H9 (cell line): ENCODE measurements around the gene CCDC178. TPM values are rescaled to one million over a fixed set of nuclear protein-coding genes. Genes with fewer than 3 reads are reported as not detected.

Experiments
- DNase-seq: peaks from one replicate; pipeline ENCODE4 v3.0.0-alpha.2; 2017
- H2AFZ ChIP-seq: one replicate; pipeline ENCODE4 v1.6.1; 2013; ENCODE audit warnings: mild to moderate bottlenecking, low read length, control low read depth, moderate library complexity
- H2AK5ac ChIP-seq: 2 replicates; pipeline ENCODE4 v1.6.1; 2013; ENCODE audit warnings: low read length, control low read depth, mixed read lengths; ENCODE audit not compliant: insufficient read length
- H2BK120ac ChIP-seq: one replicate; pipeline ENCODE4 v1.6.1; 2013; ENCODE audit warnings: low read depth, mild to moderate bottlenecking, low read length, control low read depth, inconsistent platforms; ENCODE audit not compliant: poor library complexity, severe bottlenecking
- H2BK12ac ChIP-seq: 2 replicates; pipeline ENCODE4 v1.6.1; 2013; ENCODE audit warnings: low read length, control low read depth, mixed read lengths, low read depth; ENCODE audit not compliant: insufficient read length
- H2BK15ac ChIP-seq: 2 replicates; pipeline ENCODE4 v1.6.1; 2013; ENCODE audit warnings: low read depth, low read length, control low read depth
- H2BK20ac ChIP-seq: one replicate; pipeline ENCODE4 v1.6.1; 2013; ENCODE audit warnings: low read depth, mild to moderate bottlenecking, low read length, control low read depth, inconsistent platforms; ENCODE audit not compliant: poor library complexity, severe bottlenecking
- H2BK5ac ChIP-seq: 2 replicates; pipeline ENCODE4 v1.6.1; 2013; ENCODE audit warnings: low read length, control low read depth, mixed read lengths; ENCODE audit not compliant: insufficient read length
- H3K14ac ChIP-seq: 2 replicates; pipeline ENCODE4 v1.6.1; 2013; ENCODE audit warnings: low read length, control low read depth; ENCODE audit not compliant: insufficient read depth
- H3K18ac ChIP-seq: 2 replicates; pipeline ENCODE4 v1.6.1; 2013; ENCODE audit warnings: low read depth, mild to moderate bottlenecking, mixed read lengths, low read length, control low read depth; ENCODE audit not compliant: insufficient read length
- H3K23ac ChIP-seq: 2 replicates; pipeline ENCODE4 v1.6.1; 2013; ENCODE audit warnings: low read length, control low read depth, mixed read lengths, low read depth; ENCODE audit not compliant: insufficient read length
- H3K23me2 ChIP-seq: 2 replicates; pipeline ENCODE4 v1.6.1; 2013; ENCODE audit warnings: low read depth, mild to moderate bottlenecking, mixed read lengths, low read length, control low read depth; ENCODE audit not compliant: insufficient read length, poor library complexity, severe bottlenecking
- H3K27ac ChIP-seq: 2 replicates; pipeline ENCODE4 v1.5.1; 2013; ENCODE audit warnings: low read length, control low read depth, mixed read lengths, low read depth; ENCODE audit not compliant: insufficient read length
- H3K27me3 ChIP-seq: 2 replicates; pipeline ENCODE4 v1.6.1; 2013; ENCODE audit warnings: low read length, control low read depth, inconsistent platforms; ENCODE audit not compliant: insufficient read depth
- H3K4ac ChIP-seq: 2 replicates; pipeline ENCODE4 v1.6.1; 2013; ENCODE audit warnings: low read depth, mild to moderate bottlenecking, control low read depth, inconsistent platforms, low read length, moderate library complexity
- H3K4me1 ChIP-seq: 2 replicates; pipeline ENCODE4 v1.6.1; 2013; ENCODE audit warnings: low read length, control low read depth, inconsistent platforms; ENCODE audit not compliant: insufficient read depth
- H3K4me2 ChIP-seq: 2 replicates; pipeline ENCODE4 v1.6.1; 2013; ENCODE audit warnings: low read length, control low read depth, mixed read lengths; ENCODE audit not compliant: insufficient read length, insufficient read depth
- H3K56ac ChIP-seq: 2 replicates; pipeline ENCODE4 v1.6.1; 2013; ENCODE audit warnings: low read depth, mild to moderate bottlenecking, mixed read lengths, low read length, control low read depth; ENCODE audit not compliant: insufficient read length
- H3K79me1 ChIP-seq: 2 replicates; pipeline ENCODE4 v1.6.1; 2013; ENCODE audit warnings: low read depth, mild to moderate bottlenecking, moderate library complexity, low read length, control low read depth, inconsistent platforms; ENCODE audit not compliant: insufficient read depth, poor library complexity, severe bottlenecking
- H3K79me2 ChIP-seq: 2 replicates; pipeline ENCODE4 v1.6.1; 2013; ENCODE audit warnings: low read length, control low read depth, inconsistent platforms; ENCODE audit not compliant: insufficient read depth
- H3K9ac ChIP-seq: 2 replicates; pipeline ENCODE4 v1.6.1; 2013; ENCODE audit warnings: low read length, control low read depth, mixed read lengths; ENCODE audit not compliant: insufficient read length; ENCODE audit errors: extremely low read depth
- H3K9me3 ChIP-seq: one replicate; pipeline ENCODE4 v1.6.1; 2013; ENCODE audit warnings: low read depth, low read length, inconsistent platforms; ENCODE audit not compliant: control insufficient read depth
- H3T11ph ChIP-seq: one replicate; pipeline ENCODE4 v1.6.1; 2013; ENCODE audit warnings: mild to moderate bottlenecking, low read length, control low read depth, inconsistent platforms
- H4K20me1 ChIP-seq: one replicate; pipeline ENCODE4 v1.6.1; 2013; ENCODE audit not compliant: control insufficient read depth, insufficient read length, insufficient read depth
- H4K5ac ChIP-seq: 2 replicates; pipeline ENCODE4 v1.6.1; 2013; ENCODE audit warnings: low read depth, mild to moderate bottlenecking, mixed read lengths, low read length, control low read depth; ENCODE audit not compliant: insufficient read length
- H4K8ac ChIP-seq: replicated peaks from 2 replicates; pipeline ENCODE4 v1.6.1; 2013; ENCODE audit warnings: low read length, control low read depth, mixed read lengths, low read depth; ENCODE audit not compliant: insufficient read length
- H4K91ac ChIP-seq: 2 replicates; pipeline ENCODE4 v1.6.1; 2013; ENCODE audit warnings: low read depth, mild to moderate bottlenecking, moderate library complexity, mixed read lengths, low read length, control low read depth; ENCODE audit not compliant: insufficient read length
- H3K27ac Mint-ChIP-seq, 3 experiments: 2 replicates in 2 of 3; 3 replicates in 1 of 3; pipeline ENCODE4 v1.8.0; 2020 to 2021; ENCODE audit warnings: mixed read lengths in 3 of 3, mild to moderate bottlenecking in 1 of 3, moderate library complexity in 1 of 3
- H3K27me3 Mint-ChIP-seq: 2 replicates; pipeline ENCODE4 v1.8.0; 2021; ENCODE audit warnings: low read depth, mild to moderate bottlenecking, moderate library complexity, mixed read lengths
- H3K36me3 Mint-ChIP-seq, 3 experiments: 2 replicates in 2 of 3; 3 replicates in 1 of 3; pipeline ENCODE4 v1.8.0; 2020 to 2021; ENCODE audit warnings: low read depth in 3 of 3, mixed read lengths in 3 of 3; ENCODE audit not compliant: insufficient read depth in 1 of 3
- H3K4me1 Mint-ChIP-seq, 2 experiments: 2 replicates each; pipeline ENCODE4 v1.8.0; 2020; ENCODE audit warnings: mixed read lengths in 2 of 2
- H3K4me3 Mint-ChIP-seq, 2 experiments: 2 replicates in 1 of 2; 3 replicates in 1 of 2; pipeline ENCODE4 v1.8.0; 2020 to 2021; ENCODE audit warnings: mild to moderate bottlenecking in 2 of 2, mixed read lengths in 2 of 2, moderate library complexity in 1 of 2
- H3K9me3 Mint-ChIP-seq, 2 experiments: 2 replicates in 1 of 2; 3 replicates in 1 of 2; pipeline ENCODE4 v1.8.0; 2020; ENCODE audit warnings: mild to moderate bottlenecking in 2 of 2, mixed read lengths in 2 of 2, moderate library complexity in 1 of 2
- WGBS: extraction: QIAGEN DNeasy Blood & Tissue Kit; methylation state at CpG from one replicate; pipeline ENCODE4 v1.1.7; 2013; ENCODE audit warnings: missing lambda C conversion rate, low lambda C conversion rate, mixed read lengths; ENCODE audit not compliant: insufficient read length; ENCODE audit errors: extremely low coverage; 5-methylcytosine and 5-hydroxymethylcytosine counted together
- total RNA-seq: library from RNA; stranded (reverse); gene quantifications from 2 replicates; pipeline ENCODE4 v1.2.1, GENCODE V29; 2021
- TF ChIP-seq, protein P1 (sequence below): fragments of 200-600 bp; sonication (generic); conservative IDR thresholded peaks from 3 replicates; pipeline ENCODE4 v1.8.0; 2021; ENCODE audit warnings: antibody characterized with exemption, mild to moderate bottlenecking

The CCDC178 gene
- total RNA-seq, 1 experiment from 2014 or later = not detected

DNA sequence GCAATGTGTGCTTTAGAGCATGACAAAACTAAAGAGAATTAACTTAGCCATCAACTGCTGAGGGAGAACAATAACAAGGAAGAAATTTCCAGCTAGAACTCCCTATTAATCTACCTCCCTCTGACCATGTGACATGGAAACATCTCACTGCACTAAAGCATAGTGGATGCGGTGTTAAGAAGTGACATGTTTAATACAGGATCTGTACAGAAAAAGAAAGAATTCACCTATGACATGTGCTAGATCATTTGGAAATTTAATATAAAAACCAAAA lies 465.4 kb downstream of the CCDC178 start:
- Histone ChIP-seq H3K79me2 (no peaks in the 10 kb centered on the region), H2AK5ac (no peak overlapping the region), H3K4ac (no peak overlapping the region), H3K27ac (no peak overlapping the region), H4K8ac (no peak overlapping the region), H3K79me1 (no peaks in the 10 kb centered on the region), H3K4me2 (no peak overlapping the region), H4K91ac (no peak overlapping the region), H3K14ac (no peak overlapping the region), H3K27me3 (no peaks in the 10 kb centered on the region), H2BK15ac (no peak overlapping the region), H3K4me1 (no peaks in the 10 kb centered on the region), H4K20me1 (no peaks in the 10 kb centered on the region), H3K9ac (no peak overlapping the region), H2AFZ (no peak overlapping the region), H2BK5ac (no peak overlapping the region), H2BK20ac (no peak overlapping the region), H3K56ac (no peak overlapping the region), H3K18ac (no peak overlapping the region), H2BK12ac (no peak overlapping the region), H3T11ph (no peak overlapping the region), H3K23me2 (no peaks in the 10 kb centered on the region), H3K9me3 (no peaks in the 10 kb centered on the region), H4K5ac (no peak overlapping the region), H3K23ac (no peak overlapping the region), H2BK120ac (no peak overlapping the region)
- Mint-ChIP-seq H3K4me3 (no peak overlapping the region), H3K36me3 (no peaks in the 10 kb centered on the region), H3K4me1 (0 out of 4 replicates have a peak, but pooled peaks cover 0 to 3% of the 10 kb centered on the region in 2 experiments), H3K27me3 (no peaks in the 10 kb centered on the region; the same call in 1 of the 2 replicates), H3K9me3 (no peaks in the 10 kb centered on the region; a peak in 2 of 5 replicates), H3K27ac (no peak overlapping the region)
- DNase-seq = no peak
- TF ChIP-seq, protein P1, sequence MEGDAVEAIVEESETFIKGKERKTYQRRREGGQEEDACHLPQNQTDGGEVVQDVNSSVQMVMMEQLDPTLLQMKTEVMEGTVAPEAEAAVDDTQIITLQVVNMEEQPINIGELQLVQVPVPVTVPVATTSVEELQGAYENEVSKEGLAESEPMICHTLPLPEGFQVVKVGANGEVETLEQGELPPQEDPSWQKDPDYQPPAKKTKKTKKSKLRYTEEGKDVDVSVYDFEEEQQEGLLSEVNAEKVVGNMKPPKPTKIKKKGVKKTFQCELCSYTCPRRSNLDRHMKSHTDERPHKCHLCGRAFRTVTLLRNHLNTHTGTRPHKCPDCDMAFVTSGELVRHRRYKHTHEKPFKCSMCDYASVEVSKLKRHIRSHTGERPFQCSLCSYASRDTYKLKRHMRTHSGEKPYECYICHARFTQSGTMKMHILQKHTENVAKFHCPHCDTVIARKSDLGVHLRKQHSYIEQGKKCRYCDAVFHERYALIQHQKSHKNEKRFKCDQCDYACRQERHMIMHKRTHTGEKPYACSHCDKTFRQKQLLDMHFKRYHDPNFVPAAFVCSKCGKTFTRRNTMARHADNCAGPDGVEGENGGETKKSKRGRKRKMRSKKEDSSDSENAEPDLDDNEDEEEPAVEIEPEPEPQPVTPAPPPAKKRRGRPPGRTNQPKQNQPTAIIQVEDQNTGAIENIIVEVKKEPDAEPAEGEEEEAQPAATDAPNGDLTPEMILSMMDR = no peak
- WGBS = no CpG with 5 or more reads among the region's 1 CpG
